Daoy (cell line): Measurements from ENCODE around the gene FAM111A. TPM values are rescaled to one million over a fixed set of nuclear protein-coding genes. Genes with fewer than 3 reads are reported as not detected.

Experiments
- DNase-seq: peaks from one replicate; pipeline ENCODE4 v3.0.0-alpha.2; 2015; ENCODE audit warnings: low read depth
- total RNA-seq: library from RNA; depleted of rRNA; stranded (reverse); fragments of >200 nt; shearing (Covaris generic); gene quantifications from 2 replicates; pipeline ENCODE4 v1.2.3, GENCODE V29; 2014

Gene FAM111A
- total RNA-seq, 1 experiment from 2014 or later, result 66.0 TPM

- DNase-seq, result no peak
These were observed 789 bp upstream of the FAM111A start for GRCh38 chr11:59141673-59142460.

- DNase-seq, result no peak
These were observed 1.4 kb downstream of the FAM111A start for GRCh38 chr11:59144096-59144495.

- peak; percentile 89 for DNase-seq
These were observed 2.1 kb downstream of the FAM111A start for GRCh38 chr11:59144579-59145345.

DNA sequence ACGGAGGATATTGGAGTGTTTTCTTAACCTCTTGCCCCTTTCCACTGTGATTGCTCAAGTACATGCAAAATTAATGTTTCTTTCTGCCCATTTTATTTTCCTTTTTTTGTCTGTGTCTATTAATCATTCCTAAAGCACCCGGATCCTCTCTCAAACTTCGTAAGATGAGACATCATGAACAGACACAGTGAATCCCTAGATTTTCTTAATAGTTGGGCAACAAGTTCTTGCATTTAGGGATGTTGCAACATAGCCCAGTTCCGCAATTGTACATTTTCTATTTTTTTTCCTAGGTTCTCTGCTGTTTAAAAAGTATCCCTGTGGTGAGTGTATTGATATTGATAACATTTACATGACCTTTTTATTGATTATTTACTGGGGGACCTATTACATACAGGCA is 2.9 kb downstream of the FAM111A start:
- DNase-seq, result no peak

DNA sequence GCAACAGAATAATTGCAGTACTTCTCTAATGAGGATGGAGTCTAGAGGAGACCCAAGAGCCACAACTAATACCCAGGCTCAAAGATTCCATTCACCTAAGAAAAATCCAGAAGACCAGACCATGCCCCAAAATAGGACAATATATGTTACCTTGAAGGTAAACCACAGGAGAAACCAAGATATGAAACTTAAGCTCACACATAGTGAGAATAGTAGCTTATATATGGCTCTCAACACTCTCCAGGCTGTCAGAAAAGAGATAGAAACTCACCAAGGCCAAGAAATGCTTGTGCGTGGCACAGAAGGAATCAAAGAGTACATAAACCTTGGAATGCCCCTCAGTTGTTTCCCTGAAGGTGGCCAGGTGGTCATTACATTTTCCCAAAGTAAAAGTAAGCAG is 9.1 kb downstream of the FAM111A start:
- DNase-seq, result no peak

GRCh38 chr11:59152312-59152951 is 9.8 kb downstream of the FAM111A start:
- DNase-seq, result no peak

- no peak for DNase-seq
These were observed 12.0 kb downstream of the FAM111A start for GRCh38 chr11:59154610-59155009.

GRCh38 chr11:59157433-59157832 is 14.8 kb downstream of the FAM111A start:
- no peak for DNase-seq

DNA sequence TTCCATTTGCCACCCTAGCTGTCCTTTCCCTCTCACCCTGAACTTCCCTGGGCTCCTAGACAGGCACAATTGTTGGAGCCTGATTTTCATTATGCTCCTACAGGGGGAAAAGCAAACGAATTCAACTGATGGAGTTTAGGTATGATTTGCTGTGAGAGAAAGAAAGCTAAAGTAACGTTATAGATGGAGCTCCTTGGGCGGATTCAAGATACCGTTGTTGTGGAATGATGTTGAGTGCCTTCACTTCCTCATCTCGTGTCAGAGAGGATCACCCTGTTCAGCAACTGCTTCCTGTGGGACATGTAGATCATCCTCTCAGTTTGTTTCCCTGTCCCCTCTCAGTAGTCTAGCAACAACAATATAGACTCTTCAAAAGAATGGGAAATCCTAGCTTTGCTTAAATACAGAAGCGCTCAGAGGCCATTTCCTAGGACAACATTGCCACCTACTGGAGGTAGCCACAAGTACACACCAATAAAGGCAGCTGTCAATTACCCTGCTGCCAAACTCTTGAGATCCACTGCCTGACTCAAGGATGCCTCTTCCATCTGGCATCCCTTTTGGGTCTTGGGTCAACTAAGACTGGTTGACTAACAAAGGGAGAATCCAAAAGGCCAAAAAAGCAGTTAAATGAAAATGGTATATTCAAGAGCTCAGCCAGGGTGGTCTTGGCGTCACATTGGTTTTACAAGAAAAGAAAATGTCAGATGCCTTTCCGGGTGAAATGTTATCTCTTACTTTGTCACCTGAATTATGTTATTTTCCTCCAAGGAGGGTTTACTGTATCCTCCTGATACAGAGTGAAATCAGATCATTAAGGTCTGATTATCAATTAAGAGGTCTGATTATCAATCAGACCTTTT is 15.8 kb downstream of the FAM111A start:
- DNase-seq, result peak; percentile 62

GRCh38 chr11:59164028-59164427 is 21.4 kb downstream of the FAM111A start:
- DNase-seq, result no peak

DNA sequence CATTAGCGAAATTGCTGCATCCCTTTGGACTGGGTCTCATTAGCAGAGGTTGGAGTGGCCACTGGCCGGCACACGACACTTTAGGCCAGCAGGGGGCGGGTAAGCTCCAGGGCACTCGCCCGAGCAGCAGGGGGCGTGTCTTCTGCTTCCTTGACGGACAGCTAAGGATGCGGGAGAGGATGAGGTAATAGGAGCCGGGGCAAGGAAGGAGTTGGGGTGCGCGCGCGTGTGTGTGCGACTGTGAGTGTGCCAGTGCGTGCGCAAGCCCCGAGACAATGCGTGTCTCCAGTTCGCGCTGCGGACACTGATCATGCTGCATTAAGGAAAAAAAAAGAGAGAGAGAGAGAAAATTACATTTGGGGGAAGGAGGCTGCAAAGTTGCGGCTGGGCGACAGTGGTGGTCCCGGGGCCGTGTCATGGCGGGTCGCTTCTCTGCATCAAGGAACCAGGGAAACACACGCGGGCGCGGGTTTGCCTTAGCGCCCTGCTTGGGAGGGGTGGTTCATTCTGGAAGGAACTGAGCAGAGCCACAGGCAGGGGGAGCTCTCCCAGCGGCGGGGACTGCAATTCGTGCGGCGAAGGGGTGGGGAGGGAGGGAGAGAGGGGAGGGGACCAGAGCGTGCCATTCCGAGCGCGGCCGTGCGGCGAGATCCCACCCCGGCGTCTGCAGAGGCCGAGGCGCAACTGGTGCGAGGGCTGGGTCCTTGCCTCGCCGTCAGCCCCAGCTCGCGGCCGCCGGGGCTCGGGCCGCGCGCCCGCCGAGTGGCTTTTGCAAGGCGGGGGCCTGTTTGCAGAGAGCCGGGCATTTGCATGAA is 29.1 kb downstream of the FAM111A start, which contains the start of gene DTX4:
TSS of gene DTX4 (plus strand) at position 625 of the 815 bp plus-strand sequence. CDS start 464 bp downstream, outside the sequence.
- DNase-seq, result peak; percentile 91

- no peak for DNase-seq
These were observed 29.9 kb downstream of the FAM111A start for GRCh38 chr11:59172345-59173079.

DNA sequence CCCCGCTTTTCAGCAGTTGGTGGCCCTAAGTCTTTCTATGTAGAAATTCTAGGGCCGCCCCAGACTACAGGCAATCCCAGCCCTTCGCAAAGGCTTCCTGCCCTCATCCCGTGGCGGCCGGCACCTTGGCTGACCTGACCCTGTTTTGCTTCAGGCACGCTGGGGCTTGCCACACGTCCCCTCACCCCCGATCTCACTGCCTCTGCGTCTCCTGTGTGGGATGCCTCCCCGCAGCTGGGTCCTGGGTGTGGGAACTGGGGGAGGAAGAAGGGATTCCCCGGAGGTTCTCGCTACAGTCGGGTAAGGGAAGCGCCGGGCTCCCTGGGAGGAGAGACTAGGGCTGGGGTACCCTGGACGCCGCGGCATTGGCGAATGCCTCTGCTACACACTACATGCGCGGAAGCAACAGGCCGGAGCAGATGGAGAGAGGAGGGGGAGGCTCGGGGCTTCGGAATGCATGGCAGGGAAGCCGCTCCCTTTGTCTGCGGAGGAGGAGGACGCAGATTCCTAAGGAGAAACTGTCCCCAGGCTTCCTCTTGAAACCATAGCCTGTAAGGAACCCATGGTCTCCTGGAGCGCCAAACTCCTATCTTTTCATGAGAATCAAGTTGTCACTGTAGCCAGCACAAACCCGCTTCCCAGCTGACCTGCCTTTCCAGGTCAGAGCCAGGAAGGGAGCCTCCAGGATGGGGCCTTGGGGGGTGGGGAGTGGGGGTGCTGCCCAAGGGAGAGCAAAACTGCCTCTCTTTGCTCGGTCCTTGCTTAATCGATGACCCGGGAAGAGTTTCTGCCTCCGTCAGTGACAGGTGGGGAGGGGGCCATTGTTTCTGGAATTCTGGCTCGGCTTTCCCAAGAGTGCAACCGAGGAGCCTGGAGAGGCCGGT is 30.7 kb downstream of the FAM111A start:
- peak; percentile 22 for DNase-seq

DNA sequence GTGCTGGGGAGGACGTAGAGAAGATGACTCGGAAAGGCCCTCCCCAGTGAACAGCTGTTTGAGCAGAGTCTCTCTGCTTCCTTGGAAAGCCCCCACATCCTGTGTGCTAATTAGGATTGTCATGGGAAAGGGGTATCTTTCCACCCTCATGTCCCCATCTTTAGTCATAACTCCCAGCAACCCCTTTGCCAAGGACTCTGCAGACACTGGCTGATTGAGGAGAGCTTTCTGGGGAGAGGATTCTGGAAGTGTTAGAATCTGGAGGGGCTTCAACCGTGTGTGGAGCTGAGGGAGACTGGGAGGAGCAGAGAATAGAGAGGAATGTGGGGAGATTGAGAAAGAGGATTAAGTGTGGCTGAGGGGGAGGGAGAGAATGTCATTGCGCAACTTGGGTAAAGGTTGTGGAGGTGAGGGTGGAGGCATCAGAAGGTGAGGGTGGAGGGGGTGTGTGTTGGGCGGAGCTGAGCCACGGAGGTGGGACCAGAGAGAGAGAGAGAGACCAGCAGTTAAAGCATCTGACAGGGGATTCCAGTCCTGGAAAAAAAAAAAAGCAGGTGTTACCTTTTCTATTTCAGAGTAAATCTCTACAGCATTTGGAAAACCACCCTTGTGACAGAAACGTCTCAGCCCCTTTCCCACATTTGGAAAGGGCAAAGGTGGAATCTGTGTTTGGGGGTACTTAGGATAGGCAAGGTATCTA is 31.5 kb downstream of the FAM111A start:
- peak; percentile 46 for DNase-seq

DNA sequence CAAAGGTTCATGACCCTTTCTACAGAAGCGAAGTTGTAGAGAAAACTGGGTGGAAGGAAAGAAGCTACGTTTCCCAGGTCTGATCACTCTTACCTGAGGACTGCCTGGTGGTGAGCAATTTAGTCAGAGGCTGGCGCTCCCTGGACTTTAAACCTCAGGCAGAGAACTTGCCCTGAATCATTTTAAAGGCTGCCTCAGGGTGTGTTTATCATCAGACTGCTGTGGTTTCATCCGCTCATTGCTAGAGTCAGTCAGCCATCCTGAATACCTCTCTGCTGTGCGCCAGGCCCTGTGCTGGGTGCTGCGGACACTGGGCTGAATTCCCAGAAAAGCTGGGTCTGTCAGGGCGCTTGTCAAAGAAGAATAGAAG is 32.0 kb downstream of the FAM111A start:
- peak; percentile 63 for DNase-seq

- no peak for DNase-seq
These were observed 32.4 kb downstream of the FAM111A start for GRCh38 chr11:59175091-59175501.

DNA sequence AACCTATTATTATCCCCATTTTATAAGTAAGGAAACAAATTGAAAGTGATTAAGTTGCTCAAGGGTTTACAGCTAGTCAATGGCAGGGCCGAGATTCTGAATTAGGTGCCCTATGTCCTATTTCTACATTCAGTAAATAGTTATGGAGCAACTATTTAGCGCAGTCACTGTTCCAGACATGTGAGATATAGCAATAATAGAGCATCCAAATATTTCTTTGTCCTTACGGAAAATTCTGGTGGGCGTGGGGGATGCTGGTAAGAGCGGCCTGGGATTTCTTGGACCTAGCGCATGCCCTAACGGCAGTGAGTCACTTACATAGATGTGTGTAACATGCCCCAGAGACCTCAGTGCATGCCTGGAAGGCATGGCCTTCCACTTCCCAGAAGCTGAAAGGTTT is 33.7 kb downstream of the FAM111A start:
- no peak for DNase-seq

GRCh38 chr11:59178402-59178801 is 35.7 kb downstream of the FAM111A start:
- no peak for DNase-seq
